Suppressor macrophage treated with lipopolysaccharide for 1 hour (primary cell): ENCODE measurements around the gene HSH2D.

Experiments used
- DNase-seq, 3 donors: peaks; one replicate each; pipeline ENCODE4 v3.0.0-alpha.2; 2020 to 2022

Gene HSH2D

GRCh38 chr19:16119075-16119857, 24.2 kb upstream of the HSH2D start:
- DNase-seq = peak; percentile 91 to 98 (median 96)

- DNase-seq = no peak
Observed at GRCh38 chr19:16121141-16121540, 22.3 kb upstream of the HSH2D start.

- DNase-seq = no peak
Observed at GRCh38 chr19:16121967-16122366, 21.5 kb upstream of the HSH2D start.

- DNase-seq = no peak
Observed at GRCh38 chr19:16124953-16125352, 18.5 kb upstream of the HSH2D start.

GRCh38 chr19:16125737-16126495, 17.6 kb upstream of the HSH2D start:
- DNase-seq = no peak

- no peak for DNase-seq
Observed at GRCh38 chr19:16127080-16127479, 16.4 kb upstream of the HSH2D start.

GRCh38 chr19:16127776-16128371, 15.6 kb upstream of the HSH2D start:
- no peak for DNase-seq

GRCh38 chr19:16131648-16132047, 11.8 kb upstream of the HSH2D start:
- no peak for DNase-seq

- DNase-seq = no peak
Observed at GRCh38 chr19:16133818-16134217, 9.7 kb upstream of the HSH2D start.

- DNase-seq = no peak
Observed at GRCh38 chr19:16134510-16134909, 9.0 kb upstream of the HSH2D start.

- DNase-seq = no peak
Observed at GRCh38 chr19:16135430-16136127, 7.9 kb upstream of the HSH2D start.

GRCh38 chr19:16136185-16136999, 7.1 kb upstream of the HSH2D start:
- no peak for DNase-seq

GRCh38 chr19:16139752-16140151, 3.7 kb upstream of the HSH2D start:
- DNase-seq = no peak

GRCh38 chr19:16141043-16141442, 2.4 kb upstream of the HSH2D start:
- no peak for DNase-seq

- peak; percentile 77 to 85 (median 80) for DNase-seq
Observed at GRCh38 chr19:16142032-16142580, 1.4 kb upstream of the HSH2D start.

- DNase-seq = no peak
Observed at GRCh38 chr19:16144216-16144581, 714 bp downstream of the HSH2D start.

GRCh38 chr19:16146112-16146511, 2.6 kb downstream of the HSH2D start:
- no peak for DNase-seq

GRCh38 chr19:16148443-16149229, 5.2 kb downstream of the HSH2D start:
- no peak for DNase-seq

- DNase-seq = no peak
Observed at GRCh38 chr19:16153582-16154336, 10.3 kb downstream of the HSH2D start.

- DNase-seq = no peak
Observed at GRCh38 chr19:16154557-16154956, 11.1 kb downstream of the HSH2D start.
